ENCODE measurements around the gene CLCN1. TPM values are rescaled to one million over a fixed set of nuclear protein-coding genes. Genes with fewer than 3 reads are reported as not detected.
"Not testable (repeated sequence)": the region's sequence is repeated elsewhere in the genome, so short reads cannot be mapped to it uniquely, and the experiment has no call there.

The CLCN1 gene
- total RNA-seq, 2 donors from 2014 or later = 0.11 TPM; not detected in 1

- Mint-ChIP-seq H3K36me3 (ENCODE audit: low read depth) (peaks cover 40% of the 10 kb centered on the region), H3K4me1 (peaks cover 29% of the 10 kb centered on the region), H3K4me3 (peak overlapping the region; percentile 98), H3K27me3 (no peaks in the 10 kb centered on the region), H3K27ac (peak overlapping the region; percentile 96), H3K9me3 (no peaks in the 10 kb centered on the region)
- ATAC-seq (replicated peaks) = no peak
Observed at GRCh38 chr7:143287339-143287934, 28.5 kb upstream of the CLCN1 start.

DNA sequence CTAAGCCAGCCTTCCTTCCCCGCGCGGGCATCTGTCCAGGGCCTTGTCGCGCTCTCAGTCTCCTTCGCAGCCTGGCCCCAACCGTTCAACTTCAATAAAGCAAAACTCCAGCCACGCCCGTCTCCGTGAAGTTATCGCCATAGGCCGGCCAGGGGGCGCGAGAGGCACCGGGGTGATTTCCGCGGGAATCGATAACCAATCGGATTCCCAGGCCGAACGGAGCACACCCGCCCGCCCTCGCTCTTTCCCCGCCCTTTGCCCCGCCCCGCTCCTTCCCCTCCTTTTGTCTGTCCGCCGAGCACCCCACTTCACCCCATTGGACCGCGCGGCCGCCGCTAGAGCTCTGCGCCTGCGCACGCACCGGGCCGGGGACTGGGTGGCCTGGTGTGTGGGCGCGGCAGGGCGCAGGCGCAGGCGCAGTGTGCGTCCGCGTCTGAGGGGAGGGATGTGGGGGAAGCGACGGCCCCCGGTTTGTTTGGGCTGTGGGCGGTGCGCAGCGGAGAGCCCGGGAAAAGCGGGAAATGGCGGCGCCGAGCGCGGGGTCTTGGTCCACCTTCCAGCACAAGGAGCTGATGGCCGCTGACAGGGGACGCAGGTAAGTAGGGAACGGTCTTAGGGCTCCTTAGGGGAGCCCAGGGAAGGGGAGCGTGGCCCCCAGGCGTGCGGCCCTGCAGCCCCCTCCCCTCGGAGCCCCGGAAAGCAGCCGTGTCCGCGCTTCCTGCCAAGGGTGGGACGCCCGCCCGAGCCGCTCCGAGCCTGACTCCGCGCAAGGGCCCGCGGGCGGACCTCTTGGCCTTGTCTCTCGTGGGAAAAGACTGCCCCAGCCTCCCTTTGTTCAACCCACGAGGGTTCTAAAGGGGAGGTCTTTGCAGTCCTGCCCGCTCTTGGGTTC, 27.7 kb upstream of the CLCN1 start, which contains the start of gene CASP2:
CASP2 (plus strand) TSS at position 417 of the 892 bp plus-strand sequence; CDS start at position 522, 105 bp downstream.
- ATAC-seq (replicated peaks) = peak; percentile 92
- Mint-ChIP-seq H3K27ac (peak within 1 kb of the TSS; percentile 96), H3K9me3 (no peaks in the 10 kb centered on the region), H3K4me1 (peaks cover 29% of the 10 kb centered on the region), H3K36me3 (ENCODE audit: low read depth) (peaks cover 47% of the 10 kb centered on the region), H3K27me3 (no peaks in the 10 kb centered on the region), H3K4me3 (peak within 1 kb of the TSS; percentile 98)

GRCh38 chr7:143288836-143289235, 27.1 kb upstream of the CLCN1 start:
- H3K27ac Mint-ChIP-seq = peak overlapping the region; percentile 96
- H3K27me3 Mint-ChIP-seq = no peaks in the 10 kb centered on the region
- H3K4me3 Mint-ChIP-seq = peak overlapping the region; percentile 98
- H3K9me3 Mint-ChIP-seq = no peaks in the 10 kb centered on the region
- peaks cover 24% of the 10 kb centered on the region for H3K4me1 Mint-ChIP-seq
- ATAC-seq (replicated peaks) = no peak
- peaks cover 54% of the 10 kb centered on the region for H3K36me3 Mint-ChIP-seq (ENCODE audit: low read depth)

DNA sequence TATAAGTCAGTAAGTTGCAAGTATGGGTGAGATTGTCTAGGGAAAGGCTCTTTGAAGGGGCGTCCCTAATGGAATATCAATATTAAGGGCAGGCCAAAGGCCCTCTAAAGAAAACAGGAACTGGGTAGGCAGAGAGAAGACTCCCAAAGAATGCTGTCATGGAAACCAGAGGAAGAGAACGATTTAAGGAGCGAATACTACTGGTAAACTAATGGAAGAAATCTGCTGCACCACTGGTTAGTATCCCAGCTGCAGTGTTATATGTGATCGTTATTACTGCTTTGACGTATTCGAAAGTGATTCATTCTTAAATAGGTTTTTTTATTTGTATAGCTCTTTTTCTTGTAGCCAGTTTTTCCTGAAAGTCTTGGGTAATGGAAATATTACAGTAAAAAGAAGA, 26.5 kb upstream of the CLCN1 start:
- Mint-ChIP-seq H3K4me1 (peaks cover 25% of the 10 kb centered on the region), H3K4me3 (peak overlapping the region; percentile 98), H3K36me3 (ENCODE audit: low read depth) (peaks cover 60% of the 10 kb centered on the region), H3K27me3 (no peaks in the 10 kb centered on the region), H3K27ac (peak overlapping the region; percentile 96), H3K9me3 (no peaks in the 10 kb centered on the region)
- ATAC-seq (replicated peaks) = peak; percentile 33

DNA sequence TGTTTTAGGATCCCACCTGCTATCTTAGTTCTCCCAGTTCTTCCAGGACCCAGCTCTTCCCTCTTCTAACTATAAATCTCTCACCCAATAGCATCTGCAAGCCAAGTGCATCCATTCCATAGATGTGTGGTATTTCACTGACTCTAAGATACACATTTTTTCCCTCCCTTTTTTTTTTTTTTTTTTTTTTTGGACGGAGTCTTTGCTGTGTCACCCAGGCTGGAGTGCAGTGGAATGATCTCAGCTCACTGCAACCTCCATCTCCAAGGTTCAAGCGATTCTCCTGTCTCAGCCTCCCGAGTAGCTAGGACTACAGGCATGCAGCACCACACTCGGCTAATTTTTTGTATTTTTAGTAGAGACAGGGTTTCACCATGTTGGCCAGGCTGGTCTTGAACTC, 26.0 kb upstream of the CLCN1 start:
- Mint-ChIP-seq H3K4me1 (peaks cover 28% of the 10 kb centered on the region), H3K27ac (peak overlapping the region; percentile 96), H3K4me3 (peak overlapping the region; percentile 98), H3K36me3 (ENCODE audit: low read depth) (peaks cover 64% of the 10 kb centered on the region)
- H3K9me3 Mint-ChIP-seq; ATAC-seq (replicated peaks); H3K27me3 Mint-ChIP-seq: not testable (repeated sequence)

DNA sequence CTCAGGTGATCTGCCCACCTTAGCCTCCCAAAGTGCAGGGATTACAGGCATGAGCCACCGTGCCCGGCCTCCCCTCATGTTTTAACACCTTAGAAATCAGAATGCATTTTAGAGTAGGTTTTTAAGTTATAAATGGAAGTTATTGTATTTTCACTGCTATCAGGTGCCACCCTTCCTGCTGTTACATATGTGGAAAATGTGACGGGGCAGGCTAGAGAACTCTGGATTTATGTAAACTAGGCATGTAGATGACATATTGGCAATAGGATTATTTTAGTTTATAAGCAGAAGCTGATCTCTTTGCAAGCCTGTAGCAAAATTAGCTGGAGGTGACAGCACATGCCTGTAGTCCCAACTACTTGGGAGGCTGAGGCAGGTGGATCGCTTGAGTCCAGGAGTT, 25.6 kb upstream of the CLCN1 start:
- Mint-ChIP-seq H3K36me3 (ENCODE audit: low read depth) (peaks cover 68% of the 10 kb centered on the region), H3K9me3 (no peaks in the 10 kb centered on the region), H3K4me1 (peaks cover 27% of the 10 kb centered on the region), H3K27me3 (no peaks in the 10 kb centered on the region), H3K4me3 (peak overlapping the region; percentile 98), H3K27ac (peak overlapping the region; percentile 96)
- ATAC-seq (replicated peaks) = no peak

GRCh38 chr7:143292876-143293275, 23.0 kb upstream of the CLCN1 start:
- Mint-ChIP-seq H3K27ac (no peak overlapping the region), H3K9me3 (no peaks in the 10 kb centered on the region), H3K27me3 (no peaks in the 10 kb centered on the region), H3K4me3 (no peak overlapping the region), H3K4me1 (peaks cover 28% of the 10 kb centered on the region), H3K36me3 (ENCODE audit: low read depth) (peaks cover 94% of the 10 kb centered on the region)
- no peak for ATAC-seq (replicated peaks)

DNA sequence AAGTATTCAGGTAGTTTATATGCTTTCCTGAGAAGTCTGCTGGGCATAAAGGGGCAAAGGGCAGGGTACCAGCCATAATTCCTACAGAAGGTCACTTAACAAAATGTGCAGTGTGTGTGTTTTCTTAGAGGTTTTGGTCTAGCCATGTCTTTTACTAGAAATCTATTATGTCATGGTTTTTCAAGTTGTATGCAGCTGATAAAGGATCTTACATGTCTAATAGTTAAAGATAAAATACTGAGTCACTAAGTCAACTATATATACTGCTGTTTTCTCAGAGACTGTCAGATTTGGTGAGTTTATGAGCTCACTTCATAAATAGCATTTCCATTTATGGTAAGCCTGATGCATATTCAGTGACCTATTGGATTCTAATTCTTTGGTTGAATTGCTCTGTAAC, 20.0 kb upstream of the CLCN1 start:
- no peaks in the 10 kb centered on the region for H3K9me3 Mint-ChIP-seq
- peak overlapping the region; percentile 34 for H3K27ac Mint-ChIP-seq
- peaks cover 100% of the 10 kb centered on the region for H3K36me3 Mint-ChIP-seq (ENCODE audit: low read depth)
- peak overlapping the region; percentile 41 for H3K4me3 Mint-ChIP-seq
- no peak for ATAC-seq (replicated peaks)
- H3K4me1 Mint-ChIP-seq = peaks cover 37% of the 10 kb centered on the region
- no peaks in the 10 kb centered on the region for H3K27me3 Mint-ChIP-seq

DNA sequence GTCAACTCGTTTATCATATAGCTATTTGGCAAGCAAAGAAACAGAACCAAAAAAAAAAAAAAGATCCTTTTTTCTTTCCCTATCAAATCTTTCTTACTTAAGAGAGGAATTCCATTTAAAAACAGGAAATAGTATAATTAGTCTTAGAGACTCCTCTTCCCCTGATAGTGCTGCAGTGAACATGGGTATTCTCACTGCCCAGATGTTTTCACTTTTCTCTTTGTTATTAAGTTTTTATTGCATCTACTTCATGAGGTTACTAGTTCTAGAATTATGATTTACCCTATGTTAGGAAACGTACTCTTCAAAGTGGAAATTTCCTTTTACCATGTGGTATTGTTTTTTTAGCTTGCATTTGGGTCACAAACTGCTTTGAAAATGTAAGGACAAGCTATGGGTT, 19.2 kb upstream of the CLCN1 start:
- ATAC-seq (replicated peaks) = no peak
- peaks cover 100% of the 10 kb centered on the region for H3K36me3 Mint-ChIP-seq (ENCODE audit: low read depth)
- H3K4me3 Mint-ChIP-seq = peak overlapping the region; percentile 41
- peaks cover 30% of the 10 kb centered on the region for H3K4me1 Mint-ChIP-seq
- H3K27me3 Mint-ChIP-seq = no peaks in the 10 kb centered on the region
- peak overlapping the region; percentile 34 for H3K27ac Mint-ChIP-seq
- no peaks in the 10 kb centered on the region for H3K9me3 Mint-ChIP-seq

- H3K9me3 Mint-ChIP-seq = no peaks in the 10 kb centered on the region
- peaks cover 100% of the 10 kb centered on the region for H3K36me3 Mint-ChIP-seq (ENCODE audit: low read depth)
- H3K27me3 Mint-ChIP-seq = no peaks in the 10 kb centered on the region
- peaks cover 27% of the 10 kb centered on the region for H3K4me1 Mint-ChIP-seq
- ATAC-seq (replicated peaks) = no peak
- H3K27ac Mint-ChIP-seq = peak overlapping the region; percentile 37
- H3K4me3 Mint-ChIP-seq = no peak overlapping the region
Observed at GRCh38 chr7:143299346-143299745, 16.6 kb upstream of the CLCN1 start.

GRCh38 chr7:143299840-143300239, 16.1 kb upstream of the CLCN1 start:
- Mint-ChIP-seq H3K27me3 (no peaks in the 10 kb centered on the region), H3K4me1 (peaks cover 26% of the 10 kb centered on the region), H3K4me3 (no peak overlapping the region), H3K9me3 (no peaks in the 10 kb centered on the region), H3K36me3 (ENCODE audit: low read depth) (peaks cover 100% of the 10 kb centered on the region), H3K27ac (peak overlapping the region; percentile 37)
- peak; percentile 85 for ATAC-seq (replicated peaks)

GRCh38 chr7:143300959-143301935, 14.7 kb upstream of the CLCN1 start:
- Mint-ChIP-seq H3K4me1 (peaks cover 35% of the 10 kb centered on the region), H3K4me3 (no peak overlapping the region), H3K27ac (peak overlapping the region; percentile 36), H3K36me3 (ENCODE audit: low read depth) (peaks cover 100% of the 10 kb centered on the region), H3K27me3 (no peaks in the 10 kb centered on the region), H3K9me3 (no peaks in the 10 kb centered on the region)
- ATAC-seq (replicated peaks) = no peak

DNA sequence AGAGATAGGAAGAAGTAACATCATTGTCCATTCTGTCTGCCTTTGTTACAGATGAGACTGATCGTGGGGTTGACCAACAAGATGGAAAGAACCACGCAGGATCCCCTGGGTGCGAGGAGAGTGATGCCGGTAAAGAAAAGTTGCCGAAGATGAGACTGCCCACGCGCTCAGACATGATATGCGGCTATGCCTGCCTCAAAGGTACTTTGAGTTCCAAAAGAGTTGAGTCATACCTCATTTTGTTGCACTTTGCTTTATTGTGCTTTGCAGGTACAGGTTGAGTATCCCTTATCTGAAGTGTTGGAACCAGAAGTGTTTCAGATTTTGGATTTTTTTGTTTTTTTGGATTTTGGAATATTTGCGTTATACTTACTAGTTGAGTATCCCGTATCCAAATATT, 12.2 kb upstream of the CLCN1 start:
- Mint-ChIP-seq H3K27ac (no peak overlapping the region), H3K36me3 (ENCODE audit: low read depth) (peaks cover 100% of the 10 kb centered on the region), H3K27me3 (no peaks in the 10 kb centered on the region), H3K4me1 (peaks cover 50% of the 10 kb centered on the region), H3K4me3 (no peak overlapping the region), H3K9me3 (no peaks in the 10 kb centered on the region)
- ATAC-seq (replicated peaks) = no peak

GRCh38 chr7:143304938-143305337, 11.0 kb upstream of the CLCN1 start:
- no peak overlapping the region for H3K4me3 Mint-ChIP-seq
- peaks cover 45% of the 10 kb centered on the region for H3K4me1 Mint-ChIP-seq
- peaks cover 96% of the 10 kb centered on the region for H3K36me3 Mint-ChIP-seq (ENCODE audit: low read depth)

More at GRCh38 chr7:143304938-143305337, 11.0 kb upstream of the CLCN1 start:
- peak; percentile 30 for ATAC-seq (replicated peaks)
- no peaks in the 10 kb centered on the region for H3K27me3 Mint-ChIP-seq
- peak overlapping the region; percentile 79 for H3K27ac Mint-ChIP-seq
- H3K9me3 Mint-ChIP-seq = no peaks in the 10 kb centered on the region

Data from activated T-helper 17 cell treated with anti-CD3 and anti-CD28 coated beads, Interleukin-2, amount 50 U/mL, for 72 hours (primary cell).